HCT116 (cell line): Measurements from ENCODE around the gene NUP210. TPM values are rescaled to one million over a fixed set of nuclear protein-coding genes. Genes with fewer than 3 reads are reported as not detected.
A peak's percentile ranks its signal among the peaks of the same experiment; 100 is the strongest.

Experiments
- ATAC-seq: fragments of 200-7000 bp; cut with Tn5 transposase; 2 replicates; pipeline ENCODE4 v1.9.1; 2020; ENCODE audit warnings: mild to moderate bottlenecking, moderate library complexity
- BruUV-seq: library from RNA; stranded (reverse); fragments of 400-500 nt; replicated peaks from 2 replicates; lab custom pipeline; 2021; lab: Mats Ljungman, UMichigan
- CTCF ChIA-PET: fragments of 300-600 bp; sonication (Branson Sonifier 250); formaldehyde crosslinking; loops from one replicate; lab custom pipeline; 2021; ENCODE audit warnings: antibody characterized with exemption; lab: Charles Lee
- POLR2A ChIA-PET: fragments of 300-600, 350-600 bp; sonication (Branson Sonifier 250); formaldehyde crosslinking; loops from one replicate; lab custom pipeline; 2021; ENCODE audit warnings: antibody characterized with exemption; lab: Charles Lee
- RAD21 ChIA-PET, 2 experiments: fragments of 300-600 bp; sonication (Branson Sonifier 250); formaldehyde crosslinking; loops; one replicate each; lab custom pipeline; 2023; ENCODE audit warnings: low total read pairs in 2 of 2; ENCODE audit not compliant: uncharacterized antibody in 2 of 2, unreplicated experiment in 2 of 2, low non-redundant PET in 1 of 2; lab: Charles Lee
- DNase-seq: peaks from one replicate; pipeline ENCODE4 v3.0.0-alpha.2; 2010; ENCODE audit warnings: low read depth, low spot score
- H2AFZ ChIP-seq: fragments of 200-600 bp; shearing (Covaris generic), sonication (generic); 2 replicates; pipeline ENCODE4 v1.6.1; 2017; ENCODE audit warnings: low read depth, mixed run types, mixed read lengths, antibody characterized with exemption, low read length; ENCODE audit not compliant: poor library complexity, severe bottlenecking
- H3K27ac ChIP-seq: 2 replicates; pipeline ENCODE4 v1.5.1; 2012; ENCODE audit warnings: low read depth, low read length
- H3K27me3 ChIP-seq: fragments of 200-600 bp; sonication (generic); 2 replicates; pipeline ENCODE4 v1.6.1; 2016; ENCODE audit warnings: mixed run types, low read length, mixed read lengths; ENCODE audit not compliant: insufficient read depth
- H3K36me3 ChIP-seq, 2 experiments: fragments of 200-500 bp in 1 of 2; fragments of 200-600 bp in 1 of 2; sonication (Bioruptor generic) in 1 of 2; sonication (generic) in 1 of 2; 2 replicates each; pipeline versions ENCODE4 v1.5.1 to v1.6.1; 2014 to 2016; ENCODE audit warnings: low read length in 2 of 2, inconsistent platforms in 1 of 2, mixed read lengths in 1 of 2, mixed run types in 1 of 2; ENCODE audit not compliant: insufficient read depth in 2 of 2, control insufficient read depth in 1 of 2
- H3K4me1 ChIP-seq, 2 experiments: fragments of 200-600 bp in 1 of 2; sonication (generic) in 1 of 2; 2 replicates each; pipeline versions ENCODE4 v1.5.1 to v1.6.1; 2012 to 2017; ENCODE audit warnings: low read length in 2 of 2, inconsistent platforms in 1 of 2, mild to moderate bottlenecking in 1 of 2, mixed read lengths in 1 of 2, mixed run types in 1 of 2, moderate library complexity in 1 of 2; ENCODE audit not compliant: insufficient read depth in 2 of 2, control insufficient read depth in 1 of 2
- H3K4me2 ChIP-seq: fragments of 200-600 bp; sonication (generic); 2 replicates; pipeline ENCODE4 v1.6.1; 2017; ENCODE audit warnings: mixed run types, low read length, mixed read lengths
- H3K4me3 ChIP-seq, 2 experiments: fragments of 200-600 bp in 1 of 2; sonication (generic) in 1 of 2; replicated peaks in 1 of 2; 2 replicates each; pipeline ENCODE4 v1.5.1; 2011 to 2016; ENCODE audit warnings: low read length in 2 of 2, control low read depth in 1 of 2, low read depth in 1 of 2, mild to moderate bottlenecking in 1 of 2, mixed read lengths in 1 of 2, mixed run types in 1 of 2
- H3K79me2 ChIP-seq: fragments of 200-600 bp; sonication (generic); 2 replicates; pipeline ENCODE4 v1.6.1; 2017; ENCODE audit warnings: mild to moderate bottlenecking, mixed run types, low read length, moderate library complexity, mixed read lengths; ENCODE audit not compliant: insufficient read depth
- H3K9ac ChIP-seq: fragments of 200-600 bp; sonication (generic); 2 replicates; pipeline ENCODE4 v1.6.1; 2016; ENCODE audit warnings: low read length, mixed read lengths
- H3K9me2 ChIP-seq: fragments of 200-600 bp; sonication (generic), shearing (Covaris generic); 2 replicates; pipeline ENCODE4 v1.6.1; 2017; ENCODE audit warnings: mixed run types, mild to moderate bottlenecking, moderate library complexity; ENCODE audit not compliant: insufficient read depth
- H3K9me3 ChIP-seq, 2 experiments: fragments of 200-500 bp in 1 of 2; fragments of 200-600 bp in 1 of 2; sonication (Bioruptor generic) in 1 of 2; sonication (generic) in 1 of 2; 2 replicates each; pipeline ENCODE4 v1.6.1; 2014 to 2017; ENCODE audit warnings: low read length in 2 of 2, mixed read lengths in 2 of 2, inconsistent platforms in 1 of 2, low read depth in 1 of 2, mild to moderate bottlenecking in 1 of 2, mixed run types in 1 of 2, moderate library complexity in 1 of 2; ENCODE audit not compliant: control insufficient read depth in 1 of 2, insufficient read depth in 1 of 2
- H4K20me1 ChIP-seq: fragments of 200-600 bp; sonication (generic), shearing (Covaris generic); 2 replicates; pipeline ENCODE4 v1.6.1; 2017; ENCODE audit warnings: mixed run types, mild to moderate bottlenecking, moderate library complexity; ENCODE audit not compliant: insufficient read depth
- CBX3 ChIP-seq: IDR thresholded peaks from 2 replicates; pipeline ENCODE4 v1.6.1; 2012; ENCODE audit warnings: low read depth
- EGR1 ChIP-seq: IDR thresholded peaks from 2 replicates; pipeline ENCODE4 v1.6.1; 2012; ENCODE audit warnings: low read depth
- EZH2 ChIP-seq: fragments of 200-600 bp; sonication (generic); IDR thresholded peaks from 2 replicates; pipeline ENCODE4 v1.6.1; 2017; ENCODE audit warnings: antibody characterized with exemption, mixed run types
- MAX ChIP-seq: IDR thresholded peaks from 2 replicates; pipeline ENCODE4 v1.6.1; 2012
- POLR2AphosphoS5 ChIP-seq: IDR thresholded peaks from 2 replicates; pipeline ENCODE4 v1.6.1; 2011; ENCODE audit warnings: mild to moderate bottlenecking, low read depth, low read length, moderate library complexity
- TCF7L2 ChIP-seq: IDR thresholded peaks from 2 replicates; pipeline ENCODE4 v1.7.0; 2011; ENCODE audit warnings: borderline replicate concordance, inconsistent platforms; ENCODE audit not compliant: insufficient read depth, insufficient read length; ENCODE audit errors: extremely low read depth
- intact Hi-C: fragments of 100-400 bp; cut with micrococcal nuclease; formaldehyde crosslinking; loops from 2 replicates; pipeline ENCODE4 v1.10.0; 2022
- total RNA-seq: library from RNA; stranded (reverse); gene quantifications from one replicate; pipeline ENCODE4 v1.2.1, GENCODE V29; 2021; ENCODE audit not compliant: unreplicated experiment
- TF ChIP-seq, protein P1 (sequence below): IDR thresholded peaks from 2 replicates; pipeline ENCODE4 v1.6.1; 2011; ENCODE audit warnings: mild to moderate bottlenecking, low read length, moderate library complexity; ENCODE audit not compliant: insufficient replicate concordance; ENCODE audit errors: extremely low read depth

NUP210 gene
- total RNA-seq, 1 experiment from 2014 or later = 74.9 TPM

DNA sequence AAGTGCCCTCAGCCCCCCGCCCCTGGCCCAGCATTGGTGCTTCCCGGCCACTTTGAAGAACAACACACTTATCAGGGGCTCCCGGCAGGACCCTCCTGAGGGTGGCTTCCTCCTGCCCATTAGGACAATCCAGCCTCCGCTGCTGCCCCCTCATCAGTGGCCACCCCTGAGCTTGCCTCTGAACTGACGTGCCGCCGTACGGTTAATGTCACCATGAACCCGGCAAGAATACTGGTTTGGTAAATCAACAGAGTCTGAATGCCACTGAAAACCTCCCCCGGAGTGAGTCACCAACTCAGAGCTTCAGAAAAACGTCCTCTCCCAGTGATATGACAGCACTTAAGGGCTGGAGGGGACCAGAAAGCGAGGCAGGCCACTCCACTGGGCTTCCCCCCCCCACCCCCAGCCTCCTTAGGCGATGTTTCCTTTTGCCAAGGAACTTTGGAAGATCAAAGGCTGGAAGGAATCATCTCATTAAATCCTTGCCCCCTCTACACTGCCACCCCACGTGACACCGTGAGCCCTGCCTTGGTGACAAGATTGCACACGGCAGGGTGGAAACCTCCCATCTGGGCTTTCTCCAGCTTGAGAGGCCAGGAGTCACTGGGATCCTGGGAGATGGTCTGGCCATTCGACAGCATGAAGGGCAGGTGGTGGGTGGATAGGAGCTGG, 142.1 kb downstream of the NUP210 start:
- H3K27ac ChIP-seq = no peak overlapping the region
- no peaks in the 10 kb centered on the region for H3K36me3 ChIP-seq
- ChIA-PET RAD21 (interaction anchor here in 1 of 2 experiments (0.6 kb wide), 1 partner anchor 183 kb away, joined by 4 read pairs; no protein-coding TSS in a partner anchor), CTCF (no interaction called here)
- intact Hi-C loops = no loop called here
- H2AFZ ChIP-seq = no peak overlapping the region
- no peak overlapping the region for H3K4me3 ChIP-seq
- H3K27me3 ChIP-seq = no peaks in the 10 kb centered on the region
- DNase-seq (no peak), ATAC-seq (peak; percentile 42; the same call in 1 of the 2 replicates)
- no peaks in the 10 kb centered on the region for H3K9me3 ChIP-seq
- no peaks in the 10 kb centered on the region for H3K79me2 ChIP-seq
- peak overlapping the region; percentile 61 for H3K4me2 ChIP-seq
- BruUV-seq = no TSS peak
- no peaks in the 10 kb centered on the region for H3K9me2 ChIP-seq
- H3K4me1 ChIP-seq = peaks cover 11 to 15% of the 10 kb centered on the region in 2 experiments
- H4K20me1 ChIP-seq = no peaks in the 10 kb centered on the region
- TF ChIP-seq CBX3 (no peak), EGR1 (0 out of 2 replicates have a peak, but pooled peaks have one; percentile 37)
- TF ChIP-seq, all 23 proteins: peak for 1
- POLR2A ChIA-PET = no interaction called here
- no peak overlapping the region for H3K9ac ChIP-seq

- POLR2A ChIA-PET = no interaction called here
These were observed 142.8 kb downstream of the NUP210 start for GRCh38 chr3:13277196-13277813.

More at GRCh38 chr3:13277196-13277813, 142.8 kb downstream of the NUP210 start:
- Histone ChIP-seq H3K4me2 (peak overlapping the region; percentile 61; the same call in 1 of the 2 replicates), H3K79me2 (no peaks in the 10 kb centered on the region), H3K9me2 (no peaks in the 10 kb centered on the region), H3K36me3 (no peaks in the 10 kb centered on the region), H3K27ac (no peak overlapping the region), H3K27me3 (no peaks in the 10 kb centered on the region), H3K9me3 (no peaks in the 10 kb centered on the region), H3K4me1 (peaks cover 11 to 17% of the 10 kb centered on the region in 2 experiments), H4K20me1 (no peaks in the 10 kb centered on the region), H3K9ac (no peak overlapping the region), H3K4me3 (no peak overlapping the region), H2AFZ (no peak overlapping the region)
- TF ChIP-seq, protein P1, sequence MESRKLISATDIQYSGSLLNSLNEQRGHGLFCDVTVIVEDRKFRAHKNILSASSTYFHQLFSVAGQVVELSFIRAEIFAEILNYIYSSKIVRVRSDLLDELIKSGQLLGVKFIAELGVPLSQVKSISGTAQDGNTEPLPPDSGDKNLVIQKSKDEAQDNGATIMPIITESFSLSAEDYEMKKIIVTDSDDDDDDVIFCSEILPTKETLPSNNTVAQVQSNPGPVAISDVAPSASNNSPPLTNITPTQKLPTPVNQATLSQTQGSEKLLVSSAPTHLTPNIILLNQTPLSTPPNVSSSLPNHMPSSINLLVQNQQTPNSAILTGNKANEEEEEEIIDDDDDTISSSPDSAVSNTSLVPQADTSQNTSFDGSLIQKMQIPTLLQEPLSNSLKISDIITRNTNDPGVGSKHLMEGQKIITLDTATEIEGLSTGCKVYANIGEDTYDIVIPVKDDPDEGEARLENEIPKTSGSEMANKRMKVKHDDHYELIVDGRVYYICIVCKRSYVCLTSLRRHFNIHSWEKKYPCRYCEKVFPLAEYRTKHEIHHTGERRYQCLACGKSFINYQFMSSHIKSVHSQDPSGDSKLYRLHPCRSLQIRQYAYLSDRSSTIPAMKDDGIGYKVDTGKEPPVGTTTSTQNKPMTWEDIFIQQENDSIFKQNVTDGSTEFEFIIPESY = no peak
- no peak for TF ChIP-seq EZH2
- TF ChIP-seq TCF7L2 = no peak
- no peak for TF ChIP-seq POLR2AphosphoS5
- no peak for TF ChIP-seq MAX
- CTCF ChIA-PET = no interaction called here
- ATAC-seq (no peak), DNase-seq (no peak)
- RAD21 ChIA-PET = no interaction called here
- BruUV-seq = no TSS peak
- intact Hi-C loops = no loop called here
